Endothelial cell of umbilical vein (primary cell): ENCODE data around the gene APOBEC4.

Source experiments
- GATA2 ChIP-seq: IDR thresholded peaks from 2 replicates; pipeline ENCODE4 v1.7.0; 2011; ENCODE audit warnings: low read depth, mild to moderate bottlenecking, moderate library complexity, mixed read lengths, low read length; ENCODE audit not compliant: insufficient read length, insufficient read depth
- TF ChIP-seq, protein P1 (sequence below), 2 donors: IDR thresholded peaks; 1 replicate in 1 of 2; 2 replicates in 1 of 2; pipeline ENCODE4 v1.5.1; 2011; ENCODE audit warnings: low read length in 2 of 2, mild to moderate bottlenecking in 2 of 2, moderate library complexity in 2 of 2, control low read depth in 1 of 2, inconsistent platforms in 1 of 2, low read depth in 1 of 2; ENCODE audit not compliant: insufficient read depth in 1 of 2; ENCODE audit errors: extremely low read depth in 1 of 2

DNA sequence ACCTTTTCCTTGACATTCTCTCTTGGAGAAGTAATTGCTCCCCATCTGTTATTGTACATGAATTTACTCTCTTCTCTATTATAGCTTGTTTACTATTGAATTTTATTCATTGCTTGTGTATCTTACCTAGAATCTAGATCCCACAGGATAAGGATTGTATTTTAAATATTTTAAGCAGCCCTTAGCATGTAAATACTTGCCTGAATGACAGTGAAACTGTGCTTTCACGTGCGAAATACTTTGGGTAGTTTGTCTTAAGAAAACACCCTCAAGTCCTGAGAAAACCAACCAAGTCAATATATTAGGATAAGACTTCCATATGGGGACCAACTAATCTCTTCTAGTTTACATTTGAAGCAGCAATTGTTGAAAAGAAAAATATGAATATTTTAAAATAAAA is 32.8 kb downstream of the APOBEC4 start:
- TF ChIP-seq GATA2 = no peak
- TF ChIP-seq, protein P1, sequence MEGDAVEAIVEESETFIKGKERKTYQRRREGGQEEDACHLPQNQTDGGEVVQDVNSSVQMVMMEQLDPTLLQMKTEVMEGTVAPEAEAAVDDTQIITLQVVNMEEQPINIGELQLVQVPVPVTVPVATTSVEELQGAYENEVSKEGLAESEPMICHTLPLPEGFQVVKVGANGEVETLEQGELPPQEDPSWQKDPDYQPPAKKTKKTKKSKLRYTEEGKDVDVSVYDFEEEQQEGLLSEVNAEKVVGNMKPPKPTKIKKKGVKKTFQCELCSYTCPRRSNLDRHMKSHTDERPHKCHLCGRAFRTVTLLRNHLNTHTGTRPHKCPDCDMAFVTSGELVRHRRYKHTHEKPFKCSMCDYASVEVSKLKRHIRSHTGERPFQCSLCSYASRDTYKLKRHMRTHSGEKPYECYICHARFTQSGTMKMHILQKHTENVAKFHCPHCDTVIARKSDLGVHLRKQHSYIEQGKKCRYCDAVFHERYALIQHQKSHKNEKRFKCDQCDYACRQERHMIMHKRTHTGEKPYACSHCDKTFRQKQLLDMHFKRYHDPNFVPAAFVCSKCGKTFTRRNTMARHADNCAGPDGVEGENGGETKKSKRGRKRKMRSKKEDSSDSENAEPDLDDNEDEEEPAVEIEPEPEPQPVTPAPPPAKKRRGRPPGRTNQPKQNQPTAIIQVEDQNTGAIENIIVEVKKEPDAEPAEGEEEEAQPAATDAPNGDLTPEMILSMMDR (IDR thresholded peaks at IDR 0.05; ENCODE audit: extremely low read depth in 1 of 2, insufficient read depth in 1 of 2, low read depth in 1 of 2, low read length in 2 of 2) = no peak
